GM18867 (cell line): ENCODE measurements around the gene GTPBP1.

Experiments
- ATAC-seq: cut with Tn5 transposase; IDR thresholded peaks from one replicate; pipeline ENCODE4 v1.9.1; 2021; ENCODE audit warnings: mild to moderate bottlenecking, moderate library complexity; ENCODE audit not compliant: unreplicated experiment

The GTPBP1 gene

GRCh38 chr22:38724926-38725571 is 19.3 kb downstream of the GTPBP1 start:
- no peak for ATAC-seq

GRCh38 chr22:38725900-38726655 is 20.3 kb downstream of the GTPBP1 start:
- ATAC-seq, result no peak

- ATAC-seq, result no peak
Observed at GRCh38 chr22:38727123-38727522, 21.4 kb downstream of the GTPBP1 start.

- no peak for ATAC-seq
Observed at GRCh38 chr22:38727530-38728451, 22.0 kb downstream of the GTPBP1 start.

- ATAC-seq, result no peak
Observed at GRCh38 chr22:38728871-38729796, 23.4 kb downstream of the GTPBP1 start.

- ATAC-seq, result no peak
Observed at GRCh38 chr22:38729946-38730345, 24.2 kb downstream of the GTPBP1 start.

- ATAC-seq, result no peak
Observed at GRCh38 chr22:38730411-38730871, 24.7 kb downstream of the GTPBP1 start.

- no peak for ATAC-seq
Observed at GRCh38 chr22:38731703-38732161, 26.0 kb downstream of the GTPBP1 start.

GRCh38 chr22:38732251-38732815 is 26.6 kb downstream of the GTPBP1 start:
- no peak for ATAC-seq

- ATAC-seq, result no peak
Observed at GRCh38 chr22:38733329-38733723, 27.6 kb downstream of the GTPBP1 start.

- ATAC-seq, result no peak
Observed at GRCh38 chr22:38733724-38734381, 28.1 kb downstream of the GTPBP1 start.

- no peak for ATAC-seq
Observed at GRCh38 chr22:38734421-38735100, 28.8 kb downstream of the GTPBP1 start.

GRCh38 chr22:38735126-38735464 is 29.4 kb downstream of the GTPBP1 start:
- ATAC-seq, result no peak

- ATAC-seq, result no peak
Observed at GRCh38 chr22:38735465-38736256, 29.9 kb downstream of the GTPBP1 start.

GRCh38 chr22:38736257-38736570 is 30.5 kb downstream of the GTPBP1 start:
- ATAC-seq, result no peak

- no peak for ATAC-seq
Observed at GRCh38 chr22:38737302-38738060, 31.7 kb downstream of the GTPBP1 start.

GRCh38 chr22:38738475-38739070 is 32.8 kb downstream of the GTPBP1 start:
- ATAC-seq, result no peak
